K562 (cell line): ENCODE measurements around the gene SULT2A1. TPM values are rescaled to one million over a fixed set of nuclear protein-coding genes. Genes with fewer than 3 reads are reported as not detected.

Source experiments
- GTF3C2 ChIP-seq: IDR thresholded peaks from 3 replicates; pipeline ENCODE4 v1.6.1; 2011; ENCODE audit warnings: borderline replicate concordance, mild to moderate bottlenecking, moderate library complexity; ENCODE audit not compliant: insufficient read length; ENCODE audit errors: extremely low read depth
- MECOM ChIP-seq: fragments of 250-450 bp; sonication (Bioruptor Pico); IDR thresholded peaks from 2 replicates; pipeline ENCODE4 v1.8.0; 2022; ENCODE audit warnings: inconsistent platforms
- MGA ChIP-seq: fragments of 450-650 bp; IDR thresholded peaks from 2 replicates; pipeline ENCODE4 v1.6.1; 2016; ENCODE audit warnings: mild to moderate bottlenecking, moderate library complexity
- MXD1 ChIP-seq: fragments of 250-450 bp; sonication (Bioruptor Pico); IDR thresholded peaks from 2 replicates; pipeline ENCODE4 v1.8.0; 2021; ENCODE audit warnings: borderline replicate concordance, mild to moderate bottlenecking, moderate library complexity; ENCODE audit not compliant: poor library complexity, severe bottlenecking
- NR2C1 ChIP-seq, 2 experiments: fragments of 450-650 bp; IDR thresholded peaks; 2 replicates each; pipeline ENCODE4 v1.6.1; 2017; ENCODE audit warnings: mild to moderate bottlenecking in 2 of 2, antibody characterized with exemption in 1 of 2, inconsistent platforms in 1 of 2, missing compliant biosample characterization in 1 of 2, missing genetic modification characterization in 1 of 2
- ZFP30 ChIP-seq: fragments of 250-450 bp; sonication (Bioruptor Pico); IDR thresholded peaks from 2 replicates; pipeline ENCODE4 v1.8.0; 2022; ENCODE audit warnings: moderate library complexity, mild to moderate bottlenecking, inconsistent platforms, borderline replicate concordance
- polyA plus RNA-seq, 8 experiments: library from polyadenylated mRNA; depleted of rRNA in 4 of 8; stranded (reverse) in 5 of 8; unstranded in 3 of 8; fragments of >200 nt; fragmentation: Nextera tagmentation in 2 of 8; fragmentation: Illumina TruSeq in 1 of 8; extraction: Ambion mirVana in 2 of 8; extraction: Trizol in 1 of 8; gene quantifications; 2 replicates each; pipeline versions ENCODE4 v1.2.1 to v1.2.3, GENCODE V29; 2011 to 2014; ENCODE audit warnings: inconsistent platforms in 1 of 8, missing spikeins in 1 of 8
- total RNA-seq, 7 experiments: library from RNA; depleted of rRNA in 6 of 7; stranded (reverse); fragments of >200 nt in 6 of 7; fragmentation: Illumina TruSeq in 2 of 7; extraction: Trizol in 2 of 7; gene quantifications; 2 replicates each; pipeline versions ENCODE4 v1.2.1 to v1.2.3, GENCODE V29; 2011 to 2021; ENCODE audit warnings: low replicate concordance in 1 of 7

SULT2A1 gene
- total and polyA plus RNA-seq, 9 of the 15 experiments (the other 6 are each of a cell fraction or from before 2014, with no cell fraction given), result 0.03 to 0.25 (median 0.07) TPM; not detected in 4

GRCh38 chr19:47891923-47892666 lies 6.0 kb upstream of the SULT2A1 start (continued):
- no peak for TF ChIP-seq MXD1 (CRISPR knock-in tag)
- TF ChIP-seq MECOM, result no peak; the same call in 1 of the 2 replicates
- TF ChIP-seq ZFP30 (CRISPR knock-in tag), result no peak
- TF ChIP-seq GTF3C2, result no peak
- TF ChIP-seq MGA, result 0 out of 2 replicates have a peak, but pooled peaks have one; percentile 3
- TF ChIP-seq NR2C1 (IDR thresholded peaks at IDR 0.05), result peak; percentile 80
- peak; percentile 90 for TF ChIP-seq NR2C1 (tag; IDR thresholded peaks at IDR 0.05)
